Activated CD4-positive, alpha-beta T cell treated with anti-CD3 and anti-CD28 coated beads, Interleukin-2, amount 10 ng/mL, durations not matched to agents 7 days and 5 days (primary cell): ENCODE measurements around the gene GSS. TPM values are rescaled to one million over a fixed set of nuclear protein-coding genes. Genes with fewer than 3 reads are reported as not detected.
"Not testable (repeated sequence)": the region's sequence is repeated elsewhere in the genome, so short reads cannot be mapped to it uniquely, and the experiment has no call there.

ENCODE experiments used
- CTCF ChIA-PET: fragments of 350-600 bp; sonication (Branson Sonifier 250); formaldehyde crosslinking; loops from one replicate; lab custom pipeline; 2021; ENCODE audit warnings: antibody characterized with exemption; lab: Charles Lee
- POLR2A ChIA-PET: fragments of 350-600 bp; sonication (Branson Sonifier 250); formaldehyde crosslinking; loops from one replicate; lab custom pipeline; 2021; ENCODE audit warnings: antibody characterized with exemption; lab: Charles Lee
- DNase-seq: peaks from one replicate; pipeline ENCODE4 v3.0.0-alpha.2; 2020
- H3K27ac Mint-ChIP-seq: one replicate; pipeline ENCODE4 v1.8.0; 2021; ENCODE audit warnings: mild to moderate bottlenecking, moderate library complexity, mixed read lengths
- H3K27me3 Mint-ChIP-seq: one replicate; pipeline ENCODE4 v1.8.0; 2021; ENCODE audit warnings: mixed read lengths
- H3K36me3 Mint-ChIP-seq: one replicate; pipeline ENCODE4 v1.8.0; 2021; ENCODE audit warnings: low read depth, mixed read lengths
- H3K4me1 Mint-ChIP-seq: one replicate; pipeline ENCODE4 v1.8.0; 2021; ENCODE audit warnings: mixed read lengths
- H3K4me3 Mint-ChIP-seq: one replicate; pipeline ENCODE4 v1.8.0; 2021; ENCODE audit warnings: mild to moderate bottlenecking, moderate library complexity, mixed read lengths
- H3K9me3 Mint-ChIP-seq: one replicate; pipeline ENCODE4 v1.8.0; 2021; ENCODE audit warnings: mixed read lengths
- microRNA-seq: library from miRNA; unstranded; fragments of <30 nt; microRNA quantifications from one replicate; pipeline ENCODE4 v1.2.0, GENCODE V29; 2021; ENCODE audit warnings: borderline microRNAs expressed, borderline replicate concordance
- total RNA-seq, 2 experiments: library from RNA; stranded (reverse); gene quantifications; one replicate each; pipeline ENCODE4 v1.2.3, GENCODE V29; 2021

GSS gene
- total RNA-seq, 2 experiments from 2014 or later: 48.7 to 49.1 TPM

DNA sequence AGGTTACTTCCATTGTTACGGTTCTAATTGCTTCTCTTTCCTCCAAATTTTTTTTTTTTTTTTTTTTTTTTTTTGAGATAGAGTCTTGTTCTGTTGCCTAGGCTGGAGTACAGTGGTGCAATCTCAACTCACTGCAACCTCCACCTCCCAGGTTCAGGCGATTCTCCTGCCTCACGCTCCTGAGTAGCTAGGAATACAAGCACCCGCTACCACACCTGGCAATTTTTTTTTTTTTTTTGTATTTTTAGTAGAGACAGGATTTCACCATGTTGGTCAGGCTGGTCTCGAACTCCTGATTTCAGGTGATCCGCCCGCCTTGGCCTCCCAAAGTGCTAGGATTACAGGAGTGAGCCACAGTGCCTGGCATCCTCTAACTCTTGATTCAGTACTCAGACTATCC is 74.6 kb downstream of the GSS start:
- H3K4me3 Mint-ChIP-seq, H3K9me3 Mint-ChIP-seq, H3K27me3 Mint-ChIP-seq, H3K27ac Mint-ChIP-seq, DNase-seq, POLR2A ChIA-PET: not testable (repeated sequence)
- Mint-ChIP-seq H3K4me1 (peaks cover 38% of the 10 kb centered on the region), H3K36me3 (peaks cover 18% of the 10 kb centered on the region)
- CTCF ChIA-PET: interaction anchor here (0.6 to 1.2 kb wide), 4 partner anchors 12 to 217 kb away, joined by 3 to 4 read pairs (median 4); partner anchors contain the start of genes GSS and MYH7B

DNA sequence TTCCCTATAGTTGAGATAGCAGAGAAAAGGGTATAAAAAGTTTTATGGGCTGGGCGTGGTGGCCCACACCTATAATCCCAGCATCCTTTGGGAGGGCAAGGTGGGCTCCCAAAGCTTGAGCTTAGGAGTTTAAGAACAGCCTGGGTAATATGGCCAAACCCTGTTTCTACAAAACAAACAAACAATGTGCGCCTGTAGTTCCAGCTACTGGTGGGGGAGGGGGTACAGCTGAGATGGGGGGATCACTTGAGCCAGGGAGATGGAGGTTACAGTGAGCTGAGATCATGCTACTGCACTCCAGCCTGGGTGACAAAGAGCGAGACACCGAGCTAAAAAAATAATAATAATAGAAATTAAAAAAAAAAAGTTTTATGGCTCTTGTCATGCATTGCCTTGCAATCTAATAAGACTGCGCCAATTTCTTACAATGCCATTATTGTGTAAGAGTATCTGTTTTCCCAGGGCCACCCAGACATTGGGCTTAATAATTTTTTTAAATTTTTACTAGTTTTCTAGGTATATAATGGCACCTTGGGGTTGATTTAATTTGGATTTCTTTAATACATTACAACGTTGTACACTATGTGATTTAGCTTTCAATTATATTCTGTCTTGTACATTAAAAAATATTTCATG is 75.3 kb downstream of the GSS start:
- no peak for DNase-seq
- Mint-ChIP-seq H3K27ac (no peak overlapping the region), H3K4me3 (no peak overlapping the region), H3K4me1 (peaks cover 44% of the 10 kb centered on the region), H3K9me3 (no peaks in the 10 kb centered on the region), H3K27me3 (no peaks in the 10 kb centered on the region), H3K36me3 (peaks cover 18% of the 10 kb centered on the region)
- CTCF ChIA-PET: interaction anchor here (0.6 to 1.2 kb wide), 6 partner anchors 9 to 217 kb away, joined by 3 to 4 read pairs (median 3); partner anchors contain the start of genes GSS and MYH7B
- POLR2A ChIA-PET: no interaction called here

Small RNA genes within 50 kb of the gene (microRNA-seq; reads per million reads assigned to microRNA genes)
- gene MIR499A: not detected
- not detected for gene MIR499B

Other genes with a start within 250 kb of the GSS start
- gene NCOA6, start 130.2 kb downstream of the GSS start, total RNA-seq: 10 to 100 TPM; 32.3 to 35.0 TPM
- 1 to 10 TPM; 5.7 to 7.2 TPM for gene GGT7, start 83.0 kb downstream of the GSS start, total RNA-seq
- gene ACSS2, start 79.2 kb downstream of the GSS start, total RNA-seq: 10 to 100 TPM; 33.0 to 36.1 TPM
- gene MYH7B, start 62 bp upstream of the GSS start, total RNA-seq: under 1 TPM; 0.04 to 0.27 TPM
- gene TRPC4AP, start 137.0 kb upstream of the GSS start, total RNA-seq: 10 to 100 TPM; 48.8 to 49.4 TPM
- 10 to 100 TPM; 22.8 to 25.0 TPM for gene EDEM2, start 191.5 kb upstream of the GSS start, total RNA-seq
- under 1 TPM; 0.35 to 0.50 TPM for gene PROCR, start 216.3 kb upstream of the GSS start, total RNA-seq